ENCODE data around the gene ADGRA3. TPM values are rescaled to one million over a fixed set of nuclear protein-coding genes. Genes with fewer than 3 reads are reported as not detected.

ADGRA3 gene
- total and polyA plus RNA-seq, 2 of the 13 experiments (the other 11 are each of a cell fraction or from before 2014, with no cell fraction given), result 32.2 to 40.8 TPM

GRCh38 chr4:22515145-22515887, 550 bp downstream of the ADGRA3 start (continued):
- TF ChIP-seq, protein P1, sequence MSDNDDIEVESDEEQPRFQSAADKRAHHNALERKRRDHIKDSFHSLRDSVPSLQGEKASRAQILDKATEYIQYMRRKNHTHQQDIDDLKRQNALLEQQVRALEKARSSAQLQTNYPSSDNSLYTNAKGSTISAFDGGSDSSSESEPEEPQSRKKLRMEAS (IDR thresholded peaks at IDR 0.05), result peak; percentile 97
- TF ChIP-seq IRF9 (CRISPR knock-in tag; IDR thresholded peaks at IDR 0.05; ENCODE audit: borderline replicate concordance) (peak; percentile 61; the same call in 1 of the 2 replicates), ZFP91 (CRISPR knock-in tag; IDR thresholded peaks at IDR 0.05; ENCODE audit: borderline replicate concordance) (peak; percentile 49; the same call in 1 of the 2 replicates), NKX3-1 (CRISPR knock-in tag; IDR thresholded peaks at IDR 0.05) (peak; percentile 65; the same call in 1 of the 2 replicates), RBFOX2 (IDR thresholded peaks at IDR 0.05; ENCODE audit: low read depth, low read length) (peak; percentile 1; the same call in 1 of the 2 replicates), ZSCAN9 (CRISPR knock-in tag; IDR thresholded peaks at IDR 0.05; ENCODE audit: borderline replicate concordance) (peak; percentile 63; the same call in 1 of the 2 replicates), ZNF367 (CRISPR knock-in tag; IDR thresholded peaks at IDR 0.05; ENCODE audit: borderline replicate concordance) (0 out of 2 replicates have a peak, but pooled peaks have one; percentile 27), AKNA (CRISPR knock-in tag; IDR thresholded peaks at IDR 0.05; ENCODE audit: borderline replicate concordance) (no peak)
- TF ChIP-seq, protein P2, sequence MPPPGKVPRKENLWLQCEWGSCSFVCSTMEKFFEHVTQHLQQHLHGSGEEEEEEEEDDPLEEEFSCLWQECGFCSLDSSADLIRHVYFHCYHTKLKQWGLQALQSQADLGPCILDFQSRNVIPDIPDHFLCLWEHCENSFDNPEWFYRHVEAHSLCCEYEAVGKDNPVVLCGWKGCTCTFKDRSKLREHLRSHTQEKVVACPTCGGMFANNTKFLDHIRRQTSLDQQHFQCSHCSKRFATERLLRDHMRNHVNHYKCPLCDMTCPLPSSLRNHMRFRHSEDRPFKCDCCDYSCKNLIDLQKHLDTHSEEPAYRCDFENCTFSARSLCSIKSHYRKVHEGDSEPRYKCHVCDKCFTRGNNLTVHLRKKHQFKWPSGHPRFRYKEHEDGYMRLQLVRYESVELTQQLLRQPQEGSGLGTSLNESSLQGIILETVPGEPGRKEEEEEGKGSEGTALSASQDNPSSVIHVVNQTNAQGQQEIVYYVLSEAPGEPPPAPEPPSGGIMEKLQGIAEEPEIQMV (CRISPR knock-in tag; IDR thresholded peaks at IDR 0.05; ENCODE audit: low read depth), result peak; percentile 39; the same call in 1 of the 2 replicates
- TF ChIP-seq, protein P3, sequence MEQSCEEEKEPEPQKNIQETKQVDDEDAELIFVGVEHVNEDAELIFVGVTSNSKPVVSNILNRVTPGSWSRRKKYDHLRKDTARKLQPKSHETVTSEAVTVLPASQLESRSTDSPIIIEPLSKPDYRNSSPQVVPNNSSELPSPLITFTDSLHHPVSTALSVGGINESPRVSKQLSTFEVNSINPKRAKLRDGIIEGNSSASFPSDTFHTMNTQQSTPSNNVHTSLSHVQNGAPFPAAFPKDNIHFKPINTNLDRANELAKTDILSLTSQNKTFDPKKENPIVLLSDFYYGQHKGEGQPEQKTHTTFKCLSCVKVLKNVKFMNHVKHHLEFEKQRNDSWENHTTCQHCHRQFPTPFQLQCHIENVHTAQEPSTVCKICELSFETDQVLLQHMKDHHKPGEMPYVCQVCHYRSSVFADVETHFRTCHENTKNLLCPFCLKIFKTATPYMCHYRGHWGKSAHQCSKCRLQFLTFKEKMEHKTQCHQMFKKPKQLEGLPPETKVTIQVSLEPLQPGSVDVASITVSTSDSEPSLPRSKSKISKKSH (CRISPR knock-in tag; IDR thresholded peaks at IDR 0.05; ENCODE audit: borderline replicate concordance), result 0 out of 2 replicates have a peak, but pooled peaks have one; percentile 57
- TF ChIP-seq, protein P4, sequence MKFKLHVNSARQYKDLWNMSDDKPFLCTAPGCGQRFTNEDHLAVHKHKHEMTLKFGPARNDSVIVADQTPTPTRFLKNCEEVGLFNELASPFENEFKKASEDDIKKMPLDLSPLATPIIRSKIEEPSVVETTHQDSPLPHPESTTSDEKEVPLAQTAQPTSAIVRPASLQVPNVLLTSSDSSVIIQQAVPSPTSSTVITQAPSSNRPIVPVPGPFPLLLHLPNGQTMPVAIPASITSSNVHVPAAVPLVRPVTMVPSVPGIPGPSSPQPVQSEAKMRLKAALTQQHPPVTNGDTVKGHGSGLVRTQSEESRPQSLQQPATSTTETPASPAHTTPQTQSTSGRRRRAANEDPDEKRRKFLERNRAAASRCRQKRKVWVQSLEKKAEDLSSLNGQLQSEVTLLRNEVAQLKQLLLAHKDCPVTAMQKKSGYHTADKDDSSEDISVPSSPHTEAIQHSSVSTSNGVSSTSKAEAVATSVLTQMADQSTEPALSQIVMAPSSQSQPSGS (CRISPR knock-in tag; IDR thresholded peaks at IDR 0.05), result peak; percentile 48; the same call in 1 of the 2 replicates
- TF ChIP-seq, protein P5, sequence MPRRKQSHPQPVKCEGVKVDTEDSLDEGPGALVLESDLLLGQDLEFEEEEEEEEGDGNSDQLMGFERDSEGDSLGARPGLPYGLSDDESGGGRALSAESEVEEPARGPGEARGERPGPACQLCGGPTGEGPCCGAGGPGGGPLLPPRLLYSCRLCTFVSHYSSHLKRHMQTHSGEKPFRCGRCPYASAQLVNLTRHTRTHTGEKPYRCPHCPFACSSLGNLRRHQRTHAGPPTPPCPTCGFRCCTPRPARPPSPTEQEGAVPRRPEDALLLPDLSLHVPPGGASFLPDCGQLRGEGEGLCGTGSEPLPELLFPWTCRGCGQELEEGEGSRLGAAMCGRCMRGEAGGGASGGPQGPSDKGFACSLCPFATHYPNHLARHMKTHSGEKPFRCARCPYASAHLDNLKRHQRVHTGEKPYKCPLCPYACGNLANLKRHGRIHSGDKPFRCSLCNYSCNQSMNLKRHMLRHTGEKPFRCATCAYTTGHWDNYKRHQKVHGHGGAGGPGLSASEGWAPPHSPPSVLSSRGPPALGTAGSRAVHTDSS (CRISPR knock-in tag; conservative IDR thresholded peaks at IDR 0.05), result no peak
